Omental fat pad (tissue), 4 donors: ENCODE measurements around the gene TASP1. TPM values are rescaled to one million over a fixed set of nuclear protein-coding genes. Genes with fewer than 3 reads are reported as not detected.
"Not testable (repeated sequence)": the region's sequence is repeated elsewhere in the genome, so short reads cannot be mapped to it uniquely, and the experiment has no call there.

Source experiments
- ATAC-seq: fragments of 150-250 bp; one replicate; pipeline ENCODE4 v1.9.1; 2016; ENCODE audit warnings: mild to moderate bottlenecking, moderate library complexity; ENCODE audit not compliant: low FRiP score
- DNase-seq: peaks from one replicate; pipeline ENCODE4 v3.0.0-alpha.2; 2019; ENCODE audit warnings: low spot score
- total RNA-seq, 4 donors: library from RNA; depleted of rRNA; stranded (reverse); fragments of >200 nt; gene quantifications; one replicate each; pipeline ENCODE4 v1.1.0, GENCODE V29; 2016
- TF ChIP-seq, protein P1 (sequence below), 3 donors: fragments of 450-650 bp; IDR thresholded peaks; one replicate each; pipeline ENCODE4 v1.5.1; 2016 to 2017; ENCODE audit warnings: antibody characterized with exemption in 3 of 3, mild to moderate bottlenecking in 3 of 3, moderate library complexity in 2 of 3

TASP1 gene
- total RNA-seq, 4 donors from 2014 or later: 8.0 to 12.8 (median 11.1) TPM

DNA sequence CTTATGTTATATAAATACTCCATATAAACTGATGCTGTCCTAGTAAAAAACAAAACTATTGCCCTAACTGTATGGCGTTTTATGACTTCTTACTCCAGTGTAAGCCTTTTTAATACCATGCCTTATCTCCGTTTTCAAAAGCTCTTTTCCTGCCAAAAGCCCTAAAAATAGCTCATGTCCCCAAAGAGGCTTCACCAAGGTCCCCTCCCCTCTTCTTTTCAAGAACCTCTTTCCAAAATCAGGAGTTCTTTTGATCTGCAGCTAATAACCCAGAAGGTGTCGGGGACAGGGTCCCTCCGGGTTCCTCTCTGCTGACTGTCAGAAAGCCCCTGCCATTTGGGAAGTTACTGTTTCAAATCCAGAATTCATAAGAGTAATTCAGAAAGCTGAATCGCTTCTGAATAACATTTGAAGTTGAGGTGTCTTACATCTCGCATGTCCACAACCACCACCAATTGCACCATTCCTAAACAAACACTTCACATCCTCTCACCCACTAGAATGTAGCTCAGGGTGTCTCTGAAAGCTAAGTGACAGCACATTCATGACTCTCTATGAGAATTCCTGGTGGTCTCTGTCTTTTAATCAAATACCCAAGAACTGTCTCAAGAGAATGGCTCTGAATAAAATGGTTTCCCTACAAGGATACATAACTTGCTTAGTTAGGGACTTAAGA lies 13.3 kb downstream of the TASP1 start:
- TF ChIP-seq, protein P1, sequence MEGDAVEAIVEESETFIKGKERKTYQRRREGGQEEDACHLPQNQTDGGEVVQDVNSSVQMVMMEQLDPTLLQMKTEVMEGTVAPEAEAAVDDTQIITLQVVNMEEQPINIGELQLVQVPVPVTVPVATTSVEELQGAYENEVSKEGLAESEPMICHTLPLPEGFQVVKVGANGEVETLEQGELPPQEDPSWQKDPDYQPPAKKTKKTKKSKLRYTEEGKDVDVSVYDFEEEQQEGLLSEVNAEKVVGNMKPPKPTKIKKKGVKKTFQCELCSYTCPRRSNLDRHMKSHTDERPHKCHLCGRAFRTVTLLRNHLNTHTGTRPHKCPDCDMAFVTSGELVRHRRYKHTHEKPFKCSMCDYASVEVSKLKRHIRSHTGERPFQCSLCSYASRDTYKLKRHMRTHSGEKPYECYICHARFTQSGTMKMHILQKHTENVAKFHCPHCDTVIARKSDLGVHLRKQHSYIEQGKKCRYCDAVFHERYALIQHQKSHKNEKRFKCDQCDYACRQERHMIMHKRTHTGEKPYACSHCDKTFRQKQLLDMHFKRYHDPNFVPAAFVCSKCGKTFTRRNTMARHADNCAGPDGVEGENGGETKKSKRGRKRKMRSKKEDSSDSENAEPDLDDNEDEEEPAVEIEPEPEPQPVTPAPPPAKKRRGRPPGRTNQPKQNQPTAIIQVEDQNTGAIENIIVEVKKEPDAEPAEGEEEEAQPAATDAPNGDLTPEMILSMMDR (IDR thresholded peaks at IDR 0.05): no peak
- ATAC-seq: no peak
- no peak for DNase-seq

DNA sequence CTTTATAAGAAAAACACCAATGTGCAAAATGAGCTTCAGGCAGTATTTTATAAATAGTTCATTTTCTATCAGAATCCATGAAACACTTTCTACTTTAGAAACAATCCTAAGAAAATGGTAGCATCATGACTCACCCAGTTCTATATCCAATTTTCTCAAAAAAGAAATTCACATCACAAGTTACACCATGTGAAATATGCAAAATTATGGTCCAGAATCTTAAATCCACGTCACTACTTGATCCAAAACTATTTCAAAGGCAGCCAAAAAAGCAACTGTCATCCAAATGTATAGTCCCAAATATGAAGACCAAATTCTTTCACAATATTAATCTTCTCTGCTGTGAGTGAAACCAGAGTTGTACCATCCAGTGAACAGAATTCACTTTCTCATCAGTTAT lies 19.3 kb downstream of the TASP1 start:
- not testable (repeated sequence) for DNase-seq, ATAC-seq

DNA sequence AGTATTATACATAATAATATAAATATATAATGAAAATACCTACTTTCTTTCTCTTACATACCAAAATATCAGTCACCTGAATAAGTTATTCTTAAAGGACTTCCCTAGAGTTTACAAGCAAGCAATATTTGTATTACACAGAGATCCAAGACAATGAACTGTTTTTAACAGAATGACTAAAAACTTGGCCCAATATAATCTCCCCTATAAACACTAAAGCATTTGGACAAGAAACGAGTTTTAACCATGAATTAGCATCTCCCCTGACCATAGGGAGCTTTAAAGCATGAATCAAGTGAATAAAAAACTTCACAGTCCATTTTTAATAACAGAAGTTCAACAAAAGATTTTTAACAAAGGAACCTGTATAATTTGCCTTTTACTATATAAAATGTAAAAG lies 20.3 kb downstream of the TASP1 start:
- ATAC-seq: not testable (repeated sequence)

DNA sequence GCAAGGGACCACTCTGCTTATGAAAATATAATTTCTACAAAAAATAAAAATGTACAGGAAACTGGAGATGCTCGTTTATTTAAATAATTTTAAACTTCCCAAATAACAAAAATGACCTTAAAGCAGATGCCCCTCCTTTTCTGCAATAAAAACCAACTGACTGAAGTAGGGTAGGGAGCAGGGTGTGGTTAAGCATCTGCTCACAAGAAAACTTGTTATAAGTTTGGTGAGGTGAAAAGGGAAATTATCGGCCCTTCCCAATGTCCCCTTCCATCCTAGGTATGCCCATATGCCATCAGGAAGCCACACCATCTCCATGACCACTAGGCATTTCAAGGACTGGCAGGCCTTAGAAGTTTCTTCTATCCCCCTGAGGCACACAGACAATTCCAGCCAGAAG lies 21.1 kb downstream of the TASP1 start:
- not testable (repeated sequence) for ATAC-seq, DNase-seq

More for the DNA sequence above, 20.3 kb downstream of the TASP1 start:
- not testable (repeated sequence) for DNase-seq

DNA sequence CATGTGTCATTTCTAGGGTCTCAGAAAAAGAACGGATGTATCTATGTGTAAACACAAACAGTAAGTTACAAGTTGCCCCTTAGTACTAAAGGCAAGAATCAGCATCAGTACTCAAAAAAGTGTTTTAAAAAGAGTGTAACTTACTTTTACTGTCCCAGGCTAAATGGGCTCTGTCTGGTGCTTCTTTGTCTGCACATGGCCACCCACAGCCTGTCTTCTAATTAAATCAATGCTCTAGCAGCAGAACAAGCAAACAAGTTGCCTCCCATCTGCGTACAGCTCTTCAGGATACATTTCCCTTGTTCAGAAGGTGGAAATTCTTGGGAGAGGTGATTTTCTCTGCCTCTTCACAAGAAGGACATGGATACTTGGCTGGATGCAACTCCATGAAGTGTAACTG lies 22.0 kb downstream of the TASP1 start:
- not testable (repeated sequence) for DNase-seq, ATAC-seq

DNA sequence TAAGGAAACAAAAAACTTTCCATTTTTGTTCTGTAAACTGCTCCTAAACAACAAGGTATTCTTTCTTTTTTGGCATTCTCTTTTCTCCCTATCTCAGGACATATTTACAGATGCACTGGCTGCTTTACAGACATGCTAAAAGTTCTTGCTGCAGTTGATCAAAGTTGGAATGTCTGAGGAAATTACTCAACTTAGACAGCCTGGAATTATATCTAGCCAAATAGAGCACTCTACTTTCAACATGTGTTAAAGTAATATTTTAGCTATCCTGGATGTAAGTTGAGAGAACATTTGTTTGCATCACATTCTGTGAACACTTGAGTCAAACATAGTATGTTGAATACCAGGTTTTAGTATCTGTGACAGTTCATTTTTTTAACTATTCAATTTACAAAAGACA lies 24.8 kb downstream of the TASP1 start:
- no peak for DNase-seq
- peak; percentile 76 for ATAC-seq
- TF ChIP-seq, protein P1 (IDR thresholded peaks at IDR 0.05): no peak

DNA sequence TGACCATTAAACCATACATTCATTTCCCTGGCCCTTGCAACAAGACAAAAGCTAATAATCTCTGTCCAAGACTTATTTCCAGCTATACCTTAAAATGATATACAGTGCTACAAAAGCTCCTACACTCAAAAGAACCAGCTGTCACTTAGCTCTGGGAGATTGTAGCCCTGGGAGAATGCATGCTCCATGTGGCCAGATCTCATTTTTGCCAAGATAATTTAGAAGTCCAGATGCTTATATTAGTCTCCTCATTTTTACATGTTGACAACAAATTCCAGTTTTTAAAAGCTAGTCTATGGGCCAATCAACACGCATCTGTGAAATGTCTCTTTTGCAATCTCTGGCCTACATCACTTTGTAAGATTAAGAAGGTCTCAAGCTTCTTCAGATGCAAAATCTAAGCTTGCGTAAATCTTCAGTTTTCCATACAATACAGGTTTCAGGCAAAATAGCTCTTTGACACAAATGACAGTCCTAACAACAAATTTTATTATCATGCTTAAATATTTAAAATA lies 27.1 kb downstream of the TASP1 start:
- ATAC-seq: no peak
- DNase-seq: no peak
- TF ChIP-seq, protein P1 (IDR thresholded peaks at IDR 0.05): no peak

DNA sequence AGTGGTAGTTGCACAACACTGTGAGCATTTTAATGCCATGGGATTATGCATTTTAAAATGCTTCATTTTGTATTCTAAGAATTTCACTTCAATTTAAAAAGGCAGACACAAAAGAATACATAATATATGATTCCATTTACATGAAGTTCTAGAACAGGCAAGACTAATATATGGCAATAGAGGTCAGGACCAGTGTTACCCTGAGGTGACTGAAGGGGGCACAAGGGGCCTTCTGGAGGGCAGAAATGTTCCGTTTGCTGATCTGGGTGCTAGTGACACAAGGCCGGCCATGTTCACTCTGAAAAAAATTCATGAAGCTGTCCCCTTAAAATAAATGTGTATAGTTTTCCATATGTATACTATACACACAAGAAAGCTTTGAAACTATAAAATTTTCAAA lies 28.5 kb downstream of the TASP1 start:
- TF ChIP-seq, protein P1 (IDR thresholded peaks at IDR 0.05): no peak
- ATAC-seq: no peak
- no peak for DNase-seq

DNA sequence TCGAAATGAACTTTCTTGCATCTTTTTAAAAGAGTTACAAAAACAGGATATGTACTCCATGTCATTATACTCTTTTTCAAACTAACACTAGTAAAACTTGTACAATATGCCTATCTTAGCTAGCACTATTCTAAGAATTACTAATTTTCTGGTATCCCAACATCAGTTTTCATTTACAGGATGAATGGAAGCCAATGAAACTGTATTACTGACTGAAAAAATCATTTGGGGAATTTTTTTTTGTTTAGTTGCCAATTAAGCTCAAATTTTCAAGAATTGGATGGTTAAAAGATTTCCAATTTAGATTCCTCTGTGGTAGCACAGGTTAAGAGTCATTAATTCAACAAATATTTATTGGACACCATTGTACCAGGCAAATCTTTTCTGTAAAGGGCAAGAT lies 30.7 kb downstream of the TASP1 start:
- ATAC-seq (no peak), DNase-seq (no peak)
- TF ChIP-seq, protein P1 (IDR thresholded peaks at IDR 0.05): no peak

DNA sequence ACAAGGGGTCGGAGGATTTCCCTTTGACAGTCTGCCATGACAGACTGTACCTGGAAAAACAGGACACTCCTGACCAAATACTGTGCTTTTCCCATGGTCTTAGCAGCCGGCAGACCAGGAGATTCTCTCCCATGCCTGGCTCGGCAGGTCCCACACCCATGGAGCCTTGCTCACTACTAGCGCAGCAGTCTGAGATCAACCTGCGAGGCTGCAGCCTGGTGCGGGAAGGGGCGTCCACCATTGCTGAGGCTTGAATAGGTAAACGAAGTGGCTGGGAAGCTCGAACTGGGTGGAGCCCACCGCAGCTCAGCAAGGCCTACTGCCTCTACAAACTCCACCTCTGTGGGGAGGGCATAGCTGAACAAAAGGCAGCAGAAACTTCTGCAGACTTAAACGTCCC lies 45.3 kb downstream of the TASP1 start:
- ATAC-seq, DNase-seq: not testable (repeated sequence)
